Measurements from ENCODE around the gene DUS2.

DNA sequence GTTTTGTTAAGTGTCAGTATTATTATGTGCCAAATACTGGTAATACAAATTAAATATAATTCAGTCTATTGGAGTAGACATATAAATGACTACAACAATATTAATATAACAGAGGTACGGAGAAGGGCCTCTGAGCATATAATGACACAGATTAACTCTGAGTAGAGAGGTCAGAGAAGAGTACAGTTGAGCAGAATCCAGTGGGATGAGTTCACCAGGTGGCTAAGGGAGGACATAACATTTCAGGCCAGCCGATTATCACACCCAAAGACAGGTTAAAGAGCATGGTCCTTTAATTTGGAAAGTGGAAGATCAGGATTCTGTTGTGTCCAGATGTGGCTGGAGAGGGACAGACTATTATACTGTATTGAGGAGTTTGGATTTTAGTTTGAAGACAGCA lies 73.4 kb downstream of the DUS2 start:
- TF ChIP-seq, protein P1, sequence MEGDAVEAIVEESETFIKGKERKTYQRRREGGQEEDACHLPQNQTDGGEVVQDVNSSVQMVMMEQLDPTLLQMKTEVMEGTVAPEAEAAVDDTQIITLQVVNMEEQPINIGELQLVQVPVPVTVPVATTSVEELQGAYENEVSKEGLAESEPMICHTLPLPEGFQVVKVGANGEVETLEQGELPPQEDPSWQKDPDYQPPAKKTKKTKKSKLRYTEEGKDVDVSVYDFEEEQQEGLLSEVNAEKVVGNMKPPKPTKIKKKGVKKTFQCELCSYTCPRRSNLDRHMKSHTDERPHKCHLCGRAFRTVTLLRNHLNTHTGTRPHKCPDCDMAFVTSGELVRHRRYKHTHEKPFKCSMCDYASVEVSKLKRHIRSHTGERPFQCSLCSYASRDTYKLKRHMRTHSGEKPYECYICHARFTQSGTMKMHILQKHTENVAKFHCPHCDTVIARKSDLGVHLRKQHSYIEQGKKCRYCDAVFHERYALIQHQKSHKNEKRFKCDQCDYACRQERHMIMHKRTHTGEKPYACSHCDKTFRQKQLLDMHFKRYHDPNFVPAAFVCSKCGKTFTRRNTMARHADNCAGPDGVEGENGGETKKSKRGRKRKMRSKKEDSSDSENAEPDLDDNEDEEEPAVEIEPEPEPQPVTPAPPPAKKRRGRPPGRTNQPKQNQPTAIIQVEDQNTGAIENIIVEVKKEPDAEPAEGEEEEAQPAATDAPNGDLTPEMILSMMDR (conservative IDR thresholded peaks at IDR 0.05; ENCODE audit: low read length), result no peak
- TF ChIP-seq EZH2phosphoT487 (IDR thresholded peaks at IDR 0.05; ENCODE audit: borderline replicate concordance, low read depth, low read length), result no peak

All from OCI-LY7 (cell line).